ENCODE measurements around the gene DPPA5. TPM values are rescaled to one million over a fixed set of nuclear protein-coding genes. Genes with fewer than 3 reads are reported as not detected.

The DPPA5 gene
- total and polyA plus RNA-seq, 2 donors from 2014 or later = not detected

GRCh38 chr6:73363537-73363875 lies 9.4 kb upstream of the DPPA5 start:
- DNase-seq (no peak), FAIRE-seq (no peak)
- Histone ChIP-seq H3K4me3 (ENCODE audit: low read length in 3 of 3) (no peak overlapping the region), H3K36me3 (ENCODE audit: control insufficient read depth in 2 of 3, insufficient read depth in 3 of 3, low read length in 3 of 3) (no peaks in the 10 kb centered on the region), H3K27me3 (ENCODE audit: control insufficient read depth, insufficient read depth, low read length) (no peaks in the 10 kb centered on the region), H3K9me3 (ENCODE audit: control insufficient read depth in 2 of 3, insufficient read depth in 1 of 3, low read length in 3 of 3) (no peaks in the 10 kb centered on the region), H3K9ac (ENCODE audit: low read length in 3 of 3) (no peak overlapping the region), H3K4me1 (ENCODE audit: control insufficient read depth in 2 of 3, insufficient read depth in 2 of 3, low read depth in 1 of 3, low read length in 3 of 3) (no peaks in the 10 kb centered on the region), H3K27ac (ENCODE audit: low read depth in 2 of 2, low read length in 2 of 2) (no peak overlapping the region)
- intact Hi-C loops (cut with DNase I) = no loop called here
- TF ChIP-seq, protein P1, sequence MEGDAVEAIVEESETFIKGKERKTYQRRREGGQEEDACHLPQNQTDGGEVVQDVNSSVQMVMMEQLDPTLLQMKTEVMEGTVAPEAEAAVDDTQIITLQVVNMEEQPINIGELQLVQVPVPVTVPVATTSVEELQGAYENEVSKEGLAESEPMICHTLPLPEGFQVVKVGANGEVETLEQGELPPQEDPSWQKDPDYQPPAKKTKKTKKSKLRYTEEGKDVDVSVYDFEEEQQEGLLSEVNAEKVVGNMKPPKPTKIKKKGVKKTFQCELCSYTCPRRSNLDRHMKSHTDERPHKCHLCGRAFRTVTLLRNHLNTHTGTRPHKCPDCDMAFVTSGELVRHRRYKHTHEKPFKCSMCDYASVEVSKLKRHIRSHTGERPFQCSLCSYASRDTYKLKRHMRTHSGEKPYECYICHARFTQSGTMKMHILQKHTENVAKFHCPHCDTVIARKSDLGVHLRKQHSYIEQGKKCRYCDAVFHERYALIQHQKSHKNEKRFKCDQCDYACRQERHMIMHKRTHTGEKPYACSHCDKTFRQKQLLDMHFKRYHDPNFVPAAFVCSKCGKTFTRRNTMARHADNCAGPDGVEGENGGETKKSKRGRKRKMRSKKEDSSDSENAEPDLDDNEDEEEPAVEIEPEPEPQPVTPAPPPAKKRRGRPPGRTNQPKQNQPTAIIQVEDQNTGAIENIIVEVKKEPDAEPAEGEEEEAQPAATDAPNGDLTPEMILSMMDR (IDR thresholded peaks at IDR 0.05; ENCODE audit: borderline replicate concordance, extremely low read depth, insufficient read depth) = no peak

DNA sequence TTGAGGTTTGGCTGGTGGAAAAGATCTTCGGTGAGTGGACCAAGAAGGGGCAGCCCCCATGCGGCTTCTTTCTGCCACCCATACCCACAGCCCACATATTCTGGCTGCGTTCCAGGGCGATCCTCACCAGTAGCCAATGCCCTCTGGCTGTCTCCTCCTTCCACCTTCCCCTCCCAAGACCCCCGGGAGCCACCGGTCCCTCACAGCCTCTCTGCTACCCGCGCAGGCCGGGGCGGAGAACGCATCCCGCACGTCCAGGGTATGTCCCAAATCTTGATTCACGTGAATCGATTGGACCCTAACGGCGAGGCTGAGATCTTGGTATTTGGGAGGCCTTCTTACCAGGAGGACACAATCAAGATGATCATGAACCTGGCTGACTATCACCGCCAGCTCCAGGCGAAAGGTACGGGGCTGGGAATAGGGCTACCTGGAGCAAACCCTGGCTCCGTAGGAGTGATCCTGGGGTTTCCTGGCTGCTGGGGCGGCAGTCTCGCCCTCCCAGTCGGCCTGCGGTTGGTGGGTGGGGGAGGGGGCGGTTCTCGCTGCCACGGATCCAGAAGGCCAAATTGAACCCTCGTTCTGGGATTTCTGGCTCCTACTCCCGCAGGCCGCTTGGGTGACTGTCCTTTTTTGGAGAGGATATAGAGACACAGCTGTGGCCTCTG lies 8.9 kb upstream of the DPPA5 start:
- intact Hi-C loops (cut with DNase I) = no loop called here
- FAIRE-seq (no peak), DNase-seq (no peak)
- Histone ChIP-seq H3K27me3 (ENCODE audit: control insufficient read depth, insufficient read depth, low read length) (no peaks in the 10 kb centered on the region), H3K9ac (ENCODE audit: low read length in 3 of 3) (no peak overlapping the region), H3K9me3 (ENCODE audit: control insufficient read depth in 2 of 3, insufficient read depth in 1 of 3, low read length in 3 of 3) (no peaks in the 10 kb centered on the region), H3K27ac (ENCODE audit: low read depth in 2 of 2, low read length in 2 of 2) (no peak overlapping the region), H3K4me1 (ENCODE audit: control insufficient read depth in 2 of 3, insufficient read depth in 2 of 3, low read depth in 1 of 3, low read length in 3 of 3) (no peaks in the 10 kb centered on the region), H3K4me3 (ENCODE audit: low read length in 3 of 3) (no peak overlapping the region), H3K36me3 (ENCODE audit: control insufficient read depth in 2 of 3, insufficient read depth in 3 of 3, low read length in 3 of 3) (no peaks in the 10 kb centered on the region)
- TF ChIP-seq, protein P1 (IDR thresholded peaks at IDR 0.05; ENCODE audit: borderline replicate concordance, extremely low read depth, insufficient read depth) = no peak

DNA sequence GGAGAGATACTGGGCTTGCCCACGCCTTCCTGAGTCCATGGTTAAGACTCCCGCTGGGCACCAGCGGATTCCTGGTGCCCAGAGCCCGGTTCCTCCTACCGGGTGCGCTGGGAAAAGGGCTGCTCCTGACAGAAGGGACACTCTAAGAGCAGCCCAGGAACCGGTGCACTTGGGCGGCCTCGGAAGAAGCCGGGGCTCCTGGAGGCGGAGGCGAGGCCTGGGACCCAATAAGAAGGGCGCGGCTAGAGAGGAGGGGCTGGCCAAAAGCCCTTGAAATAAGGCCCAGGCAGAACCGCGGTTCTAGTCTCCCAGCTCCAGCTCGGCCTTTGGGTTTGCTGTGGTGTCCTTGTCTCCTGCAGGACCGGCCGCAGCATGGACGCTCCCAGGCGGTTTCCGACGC lies 8.3 kb upstream of the DPPA5 start, which contains the start of gene KHDC3L:
KHDC3L (plus strand) TSS at position 301 of the 400 bp plus-strand sequence; CDS start at position 373, 72 bp downstream.
- H3K9ac ChIP-seq (ENCODE audit: low read length in 3 of 3) = no peak within 1 kb of the TSS
- intact Hi-C loops (cut with DNase I) = no loop called here
- H3K27ac ChIP-seq (ENCODE audit: low read depth in 2 of 2, low read length in 2 of 2) = no peak within 1 kb of the TSS
- H3K4me3 ChIP-seq (ENCODE audit: low read length in 3 of 3) = no peak within 1 kb of the TSS
- H3K9me3 ChIP-seq (ENCODE audit: control insufficient read depth in 2 of 3, insufficient read depth in 1 of 3, low read length in 3 of 3) = no peaks in the 10 kb centered on the region
- TF ChIP-seq, protein P1 (IDR thresholded peaks at IDR 0.05; ENCODE audit: borderline replicate concordance, extremely low read depth, insufficient read depth) = no peak
- DNase-seq (no peak), FAIRE-seq (no peak)
- no peaks in the 10 kb centered on the region for H3K36me3 ChIP-seq (ENCODE audit: control insufficient read depth in 2 of 3, insufficient read depth in 3 of 3, low read length in 3 of 3)
- no peaks in the 10 kb centered on the region for H3K27me3 ChIP-seq (ENCODE audit: control insufficient read depth, insufficient read depth, low read length)
- no peaks in the 10 kb centered on the region for H3K4me1 ChIP-seq (ENCODE audit: control insufficient read depth in 2 of 3, insufficient read depth in 2 of 3, low read depth in 1 of 3, low read length in 3 of 3)

- no peak overlapping the region for H3K27ac ChIP-seq (ENCODE audit: low read depth in 2 of 2, low read length in 2 of 2)
- H3K9ac ChIP-seq (ENCODE audit: low read length in 3 of 3) = no peak overlapping the region
- H3K9me3 ChIP-seq (ENCODE audit: control insufficient read depth in 2 of 3, insufficient read depth in 1 of 3, low read length in 3 of 3) = no peaks in the 10 kb centered on the region
- TF ChIP-seq, protein P1 (IDR thresholded peaks at IDR 0.05; ENCODE audit: borderline replicate concordance, extremely low read depth, insufficient read depth) = no peak
- H3K27me3 ChIP-seq (ENCODE audit: control insufficient read depth, insufficient read depth, low read length) = no peaks in the 10 kb centered on the region
- DNase-seq = no peak
- no peaks in the 10 kb centered on the region for H3K36me3 ChIP-seq (ENCODE audit: control insufficient read depth in 2 of 3, insufficient read depth in 3 of 3, low read length in 3 of 3)
- intact Hi-C loops (cut with DNase I) = no loop called here
- no peak overlapping the region for H3K4me3 ChIP-seq (ENCODE audit: low read length in 3 of 3)
- no peaks in the 10 kb centered on the region for H3K4me1 ChIP-seq (ENCODE audit: control insufficient read depth in 2 of 3, insufficient read depth in 2 of 3, low read depth in 1 of 3, low read length in 3 of 3)
- no peak for FAIRE-seq
These were observed 4.8 kb downstream of the DPPA5 start for GRCh38 chr6:73349311-73349710.

Measured in kidney (tissue), 14 donors.